ENCODE measurements around the gene GMPR.

GMPR gene

GRCh38 chr6:16243664-16244063 is 5.3 kb downstream of the GMPR start:
- H2BK120ac ChIP-seq (ENCODE audit: insufficient read depth, low read length, poor library complexity) = no peak overlapping the region
- peaks cover 2% of the 10 kb centered on the region for H3K79me2 ChIP-seq (ENCODE audit: control insufficient read depth, insufficient read depth, low read length, poor library complexity)
- peaks cover 14 to 15% of the 10 kb centered on the region in 2 experiments for H3K4me1 ChIP-seq (ENCODE audit: control insufficient read depth in 1 of 2, insufficient read depth in 2 of 2, low read length in 2 of 2)
- no peak overlapping the region for H3K27ac ChIP-seq (ENCODE audit: low read depth, low read length)
- no peak overlapping the region for H3K18ac ChIP-seq (ENCODE audit: low read length)
- no peak overlapping the region for H3K4me3 ChIP-seq (ENCODE audit: low read depth, low read length)
- H3K27me3 ChIP-seq (ENCODE audit: insufficient read depth, low read length) = no peaks in the 10 kb centered on the region
- no peak overlapping the region for H2AK5ac ChIP-seq (ENCODE audit: low read length)
- H4K12ac ChIP-seq (ENCODE audit: low read depth, low read length) = no peak overlapping the region
- H4K91ac ChIP-seq (ENCODE audit: low read depth, low read length) = no peak overlapping the region
- H3K9ac ChIP-seq (ENCODE audit: low read length) = no peak overlapping the region
- no peak for DNase-seq
- H3K9me3 ChIP-seq (ENCODE audit: insufficient read depth, low read depth, low read length) = no peaks in the 10 kb centered on the region
- no peak overlapping the region for H2BK5ac ChIP-seq (ENCODE audit: low read depth, low read length, poor library complexity)
- H4K8ac ChIP-seq (ENCODE audit: low read depth, low read length) = no peak overlapping the region
- H3K79me1 ChIP-seq (ENCODE audit: low read length) = peaks cover 6% of the 10 kb centered on the region
- no peak overlapping the region for H3K4me2 ChIP-seq (ENCODE audit: low read length)
- H2AFZ ChIP-seq (ENCODE audit: insufficient read depth, low read length, poor library complexity) = no peak overlapping the region
- H3K14ac ChIP-seq (ENCODE audit: low read length) = no peak overlapping the region
- no peak overlapping the region for H3K4ac ChIP-seq (ENCODE audit: low read depth, low read length)
- H2BK12ac ChIP-seq (ENCODE audit: low read length) = no peak overlapping the region
- no CpG with 5 or more reads among the region's 5 CpGs for WGBS (ENCODE audit: extremely low coverage, insufficient coverage, insufficient read length)
- H3K23ac ChIP-seq (ENCODE audit: low read length) = no peak overlapping the region
- H3K36me3 ChIP-seq (ENCODE audit: control insufficient read depth in 1 of 2, insufficient read depth in 2 of 2, low read length in 2 of 2) = peaks cover 4% of the 10 kb centered on the region in 2 experiments

- Histone ChIP-seq H3K9ac (ENCODE audit: low read length) (no peak overlapping the region), H3K18ac (ENCODE audit: low read length) (no peak overlapping the region), H3K4me2 (ENCODE audit: low read length) (no peak overlapping the region), H3K4me1 (ENCODE audit: control insufficient read depth in 1 of 2, insufficient read depth in 2 of 2, low read length in 2 of 2) (peaks cover 7 to 9% of the 10 kb centered on the region in 2 experiments), H4K91ac (ENCODE audit: low read depth, low read length) (peak overlapping the region; percentile 40), H3K4ac (ENCODE audit: low read depth, low read length) (no peak overlapping the region), H3K79me2 (ENCODE audit: control insufficient read depth, insufficient read depth, low read length, poor library complexity) (peaks cover 2% of the 10 kb centered on the region), H2BK120ac (ENCODE audit: insufficient read depth, low read length, poor library complexity) (no peak overlapping the region), H3K36me3 (ENCODE audit: control insufficient read depth in 1 of 2, insufficient read depth in 2 of 2, low read length in 2 of 2) (peaks cover 4% of the 10 kb centered on the region in 2 experiments), H3K9me3 (ENCODE audit: insufficient read depth, low read depth, low read length) (no peaks in the 10 kb centered on the region), H3K4me3 (ENCODE audit: low read depth, low read length) (no peak overlapping the region), H4K8ac (ENCODE audit: low read depth, low read length) (no peak overlapping the region), H2AFZ (ENCODE audit: insufficient read depth, low read length, poor library complexity) (no peak overlapping the region), H3K14ac (ENCODE audit: low read length) (no peak overlapping the region), H3K23ac (ENCODE audit: low read length) (no peak overlapping the region), H2BK12ac (ENCODE audit: low read length) (no peak overlapping the region), H2BK5ac (ENCODE audit: low read depth, low read length, poor library complexity) (no peak overlapping the region), H2AK5ac (ENCODE audit: low read length) (no peak overlapping the region), H4K12ac (ENCODE audit: low read depth, low read length) (no peak overlapping the region), H3K27me3 (ENCODE audit: insufficient read depth, low read length) (no peaks in the 10 kb centered on the region), H3K27ac (ENCODE audit: low read depth, low read length) (no peak overlapping the region), H3K79me1 (ENCODE audit: low read length) (peaks cover 6% of the 10 kb centered on the region)
- no CpG with 5 or more reads among the region's 5 CpGs for WGBS (ENCODE audit: extremely low coverage, insufficient coverage, insufficient read length)
- DNase-seq = no peak
Measured at GRCh38 chr6:16244446-16244845, 6.1 kb downstream of the GMPR start.

- Histone ChIP-seq H3K79me1 (ENCODE audit: low read length) (peaks cover 4% of the 10 kb centered on the region), H2BK120ac (ENCODE audit: insufficient read depth, low read length, poor library complexity) (no peak overlapping the region), H3K18ac (ENCODE audit: low read length) (no peak overlapping the region), H2AFZ (ENCODE audit: insufficient read depth, low read length, poor library complexity) (no peak overlapping the region), H3K4me3 (ENCODE audit: low read depth, low read length) (no peak overlapping the region), H2BK12ac (ENCODE audit: low read length) (no peak overlapping the region), H3K4me2 (ENCODE audit: low read length) (no peak overlapping the region), H3K23ac (ENCODE audit: low read length) (no peak overlapping the region), H2BK5ac (ENCODE audit: low read depth, low read length, poor library complexity) (no peak overlapping the region), H2AK5ac (ENCODE audit: low read length) (no peak overlapping the region), H3K36me3 (ENCODE audit: control insufficient read depth in 1 of 2, insufficient read depth in 2 of 2, low read length in 2 of 2) (peaks cover 4% of the 10 kb centered on the region in 2 experiments), H3K14ac (ENCODE audit: low read length) (no peak overlapping the region), H3K4me1 (ENCODE audit: control insufficient read depth in 1 of 2, insufficient read depth in 2 of 2, low read length in 2 of 2) (peaks cover 3 to 5% of the 10 kb centered on the region in 2 experiments), H4K12ac (ENCODE audit: low read depth, low read length) (no peak overlapping the region), H3K9me3 (ENCODE audit: insufficient read depth, low read depth, low read length) (no peaks in the 10 kb centered on the region), H4K8ac (ENCODE audit: low read depth, low read length) (no peak overlapping the region), H3K4ac (ENCODE audit: low read depth, low read length) (no peak overlapping the region), H3K27me3 (ENCODE audit: insufficient read depth, low read length) (no peaks in the 10 kb centered on the region), H3K79me2 (ENCODE audit: control insufficient read depth, insufficient read depth, low read length, poor library complexity) (peaks cover 2% of the 10 kb centered on the region), H4K91ac (ENCODE audit: low read depth, low read length) (no peak overlapping the region), H3K9ac (ENCODE audit: low read length) (no peak overlapping the region), H3K27ac (ENCODE audit: low read depth, low read length) (no peak overlapping the region)
- WGBS (ENCODE audit: extremely low coverage, insufficient coverage, insufficient read length) = no CpG with 5 or more reads among the region's 10 CpGs
- DNase-seq = no peak
Measured at GRCh38 chr6:16244869-16245451, 6.6 kb downstream of the GMPR start.

- Histone ChIP-seq H3K18ac (ENCODE audit: low read length) (no peak overlapping the region), H3K4ac (ENCODE audit: low read depth, low read length) (no peak overlapping the region), H3K4me2 (ENCODE audit: low read length) (no peak overlapping the region), H3K23ac (ENCODE audit: low read length) (no peak overlapping the region), H3K9ac (ENCODE audit: low read length) (no peak overlapping the region), H3K9me3 (ENCODE audit: insufficient read depth, low read depth, low read length) (no peaks in the 10 kb centered on the region), H4K12ac (ENCODE audit: low read depth, low read length) (no peak overlapping the region), H2AK5ac (ENCODE audit: low read length) (no peak overlapping the region), H3K36me3 (ENCODE audit: control insufficient read depth in 1 of 2, insufficient read depth in 2 of 2, low read length in 2 of 2) (peaks cover 2 to 4% of the 10 kb centered on the region in 2 experiments), H2BK12ac (ENCODE audit: low read length) (no peak overlapping the region), H4K91ac (ENCODE audit: low read depth, low read length) (no peak overlapping the region), H2BK5ac (ENCODE audit: low read depth, low read length, poor library complexity) (no peak overlapping the region), H3K4me3 (ENCODE audit: low read depth, low read length) (no peak overlapping the region), H3K27me3 (ENCODE audit: insufficient read depth, low read length) (no peaks in the 10 kb centered on the region), H4K8ac (ENCODE audit: low read depth, low read length) (no peak overlapping the region), H2AFZ (ENCODE audit: insufficient read depth, low read length, poor library complexity) (no peak overlapping the region), H3K27ac (ENCODE audit: low read depth, low read length) (no peak overlapping the region), H3K14ac (ENCODE audit: low read length) (no peak overlapping the region), H3K79me1 (ENCODE audit: low read length) (peaks cover 4% of the 10 kb centered on the region), H3K79me2 (ENCODE audit: control insufficient read depth, insufficient read depth, low read length, poor library complexity) (peaks cover 2% of the 10 kb centered on the region), H2BK120ac (ENCODE audit: insufficient read depth, low read length, poor library complexity) (no peak overlapping the region), H3K4me1 (ENCODE audit: control insufficient read depth in 1 of 2, insufficient read depth in 2 of 2, low read length in 2 of 2) (peaks cover 3 to 6% of the 10 kb centered on the region in 2 experiments)
- no peak for DNase-seq
- WGBS (ENCODE audit: extremely low coverage, insufficient coverage, insufficient read length) = no CpG with 5 or more reads among the region's 7 CpGs
Measured at GRCh38 chr6:16248271-16248853, 10.0 kb downstream of the GMPR start.

Data from trophoblast cell (in vitro differentiated cells and primary cell).